ENCODE measurements around the gene FAM151A. TPM values are rescaled to one million over a fixed set of nuclear protein-coding genes. Genes with fewer than 3 reads are reported as not detected.

FAM151A gene
- total and polyA plus RNA-seq, 2 experiments from 2014 or later: 0.10 TPM; not detected in 1

- Mint-ChIP-seq H3K9me3 (no peaks in the 10 kb centered on the region), H3K4me1 (peaks cover 40% of the 10 kb centered on the region), H3K36me3 (ENCODE audit: low read depth) (no peaks in the 10 kb centered on the region; the same call in 2 of the 3 replicates), H3K27ac (peak overlapping the region; percentile 41; the same call in 1 of the 2 replicates), H3K4me3 (no peak overlapping the region), H3K27me3 (ENCODE audit: insufficient read depth, low read depth, poor library complexity) (peaks cover 14% of the 10 kb centered on the region)
- H3K4me1 ChIP-seq (ENCODE audit: insufficient read depth): peaks cover 1% of the 10 kb centered on the region; the same call in 1 of the 2 replicates
- no peaks in the 10 kb centered on the region for H3K36me3 ChIP-seq (ENCODE audit: insufficient read depth)
- H3F3A ChIP-seq (replicated peaks; ENCODE audit: low read depth): no peaks in the 10 kb centered on the region
- no peak for DNase-seq (ENCODE audit: low spot score)
- H3K79me2 ChIP-seq (replicated peaks; ENCODE audit: insufficient read depth): no peaks in the 10 kb centered on the region
- H3K27me3 ChIP-seq (ENCODE audit: insufficient read depth): no peaks in the 10 kb centered on the region
- no peak overlapping the region for H3K4me3 ChIP-seq
- H4K20me1 ChIP-seq (replicated peaks; ENCODE audit: insufficient read depth): no peaks in the 10 kb centered on the region
- TF ChIP-seq CTCF (conservative IDR thresholded peaks at IDR 0.05; ENCODE audit: low read depth in 2 of 2) (no peak), ZNF331 (CRISPR knock-in tag; IDR thresholded peaks at IDR 0.05; ENCODE audit: low read depth) (no peak), NANOG (IDR thresholded peaks at IDR 0.05; ENCODE audit: borderline replicate concordance) (no peak), REST (IDR thresholded peaks at IDR 0.05; ENCODE audit: unreplicated experiment) (no peak), CREB1 (CRISPR knock-in tag; IDR thresholded peaks at IDR 0.05; ENCODE audit: low read depth) (no peak), EZH2phosphoT487 (IDR thresholded peaks at IDR 0.05; ENCODE audit: unreplicated experiment) (no peak), ZNF114 (CRISPR knock-in tag; IDR thresholded peaks at IDR 0.05) (no peak), ZNF462 (CRISPR knock-in tag; IDR thresholded peaks at IDR 0.05) (no peak), EZH2 (IDR thresholded peaks at IDR 0.05; ENCODE audit: low read depth, unreplicated experiment) (no peak), POLR2AphosphoS5 (IDR thresholded peaks at IDR 0.05; ENCODE audit: low read depth) (no peak), STAT1 (IDR thresholded peaks at IDR 0.05; ENCODE audit: unreplicated experiment) (no peak), JUNB (IDR thresholded peaks at IDR 0.05; ENCODE audit: unreplicated experiment) (no peak), ETS1 (IDR thresholded peaks at IDR 0.05) (no peak)
- ATAC-seq: no peak
- no peaks in the 10 kb centered on the region for H3K9me2 ChIP-seq (ENCODE audit: insufficient read depth)
- H2AFZ ChIP-seq: no peak overlapping the region
- H3K27ac ChIP-seq (ENCODE audit: low read depth): no peak overlapping the region
- H3K4me2 ChIP-seq: no peak overlapping the region
Observed at GRCh38 chr1:54584575-54584974, 38.8 kb downstream of the FAM151A start.

Data from GM23338 (cell line).